H1 (cell line): ENCODE results near the gene CACNA1F. TPM values are rescaled to one million over a fixed set of nuclear protein-coding genes. Genes with fewer than 3 reads are reported as not detected.

Source experiments
- BCL11A ChIP-seq, 2 experiments: IDR thresholded peaks; one replicate each; pipeline ENCODE4 v1.6.1; 2011; ENCODE audit warnings: low read depth in 2 of 2, low read length in 2 of 2, mild to moderate bottlenecking in 2 of 2
- CTBP2 ChIP-seq: IDR thresholded peaks from 2 replicates; pipeline ENCODE4 v1.7.0; 2011; ENCODE audit warnings: borderline replicate concordance, mild to moderate bottlenecking, moderate library complexity, mixed read lengths, low read length; ENCODE audit not compliant: insufficient read depth, insufficient read length
- KDM4A ChIP-seq: IDR thresholded peaks from one replicate; pipeline ENCODE4 v1.7.1; 2012; ENCODE audit warnings: low read depth, mild to moderate bottlenecking, moderate library complexity, low read length, inconsistent platforms; ENCODE audit not compliant: severe bottlenecking
- PHF8 ChIP-seq: fragments of 200-600 bp; sonication (generic); conservative IDR thresholded peaks from 2 replicates; pipeline ENCODE4 v1.7.1; 2012; ENCODE audit warnings: low read depth, mild to moderate bottlenecking, inconsistent platforms, low read length, moderate library complexity
- POLR2AphosphoS5 ChIP-seq: IDR thresholded peaks from 2 replicates; pipeline ENCODE4 v1.6.1; 2011; ENCODE audit warnings: low read depth, low read length
- polyA plus RNA-seq, 7 experiments: library from polyadenylated mRNA; depleted of rRNA in 3 of 7; stranded (reverse) in 5 of 7; unstranded in 2 of 7; fragments of >200 nt in 5 of 7; fragments of 200-250 nt in 2 of 7; gene quantifications; 1 replicate in 5 of 7; 2 replicates in 1 of 7; 4 replicates in 1 of 7; pipeline versions ENCODE4 v1.2.1 to v1.2.3, GENCODE V29; 2011 to 2013; ENCODE audit warnings: missing spikeins in 2 of 7, mixed read lengths in 2 of 7
- total RNA-seq: library from RNA; stranded (reverse); fragmentation: NEBNext Ultra II Directional; extraction: Animal tissue kit (Norgen Biotek cat#: 25700); gene quantifications from 2 replicates; pipeline ENCODE4 v1.2.1, GENCODE V29; 2021
- TF ChIP-seq, protein P1 (sequence below): IDR thresholded peaks from 2 replicates; pipeline ENCODE4 v1.6.1; 2011; ENCODE audit warnings: low read depth, mild to moderate bottlenecking, low read length; ENCODE audit not compliant: insufficient read depth

CACNA1F gene
- total and polyA plus RNA-seq, 2 of the 8 experiments (the other 6 are each of a cell fraction or from before 2014, with no cell fraction given), result 0.59 to 0.84 TPM

DNA sequence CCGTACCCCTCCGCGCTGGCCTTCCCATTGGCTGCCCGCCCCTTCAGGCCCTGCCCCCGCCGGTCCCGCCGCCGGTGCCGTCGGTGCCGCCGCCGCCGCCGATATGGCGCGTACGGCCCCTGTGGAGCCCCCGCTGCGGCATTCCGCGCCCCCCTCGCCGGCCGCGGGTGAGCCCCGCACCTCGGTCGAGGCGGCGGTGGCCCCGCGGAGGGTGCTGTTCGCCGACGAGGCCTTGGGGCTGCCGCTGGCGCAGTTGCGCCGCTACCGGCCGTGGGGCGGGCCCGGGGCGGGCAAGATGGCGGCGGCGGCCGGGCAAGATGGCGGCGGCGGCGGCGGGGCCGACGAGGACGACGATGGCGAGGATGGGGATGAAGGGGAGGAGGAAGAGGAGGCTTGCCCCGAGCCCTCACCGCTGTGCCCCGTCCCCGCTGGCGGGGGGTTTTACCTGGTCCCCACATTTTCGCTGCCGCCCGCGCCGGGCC is 36.7 kb upstream of the CACNA1F start, which contains the start of gene PPP1R3F (continued):
- TF ChIP-seq, protein P1, sequence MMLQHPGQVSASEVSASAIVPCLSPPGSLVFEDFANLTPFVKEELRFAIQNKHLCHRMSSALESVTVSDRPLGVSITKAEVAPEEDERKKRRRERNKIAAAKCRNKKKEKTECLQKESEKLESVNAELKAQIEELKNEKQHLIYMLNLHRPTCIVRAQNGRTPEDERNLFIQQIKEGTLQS, result no peak
- no peak for TF ChIP-seq BCL11A (IDR thresholded peaks at IDR 0.05; ENCODE audit: low read depth in 2 of 2, low read length in 2 of 2)
- peak; percentile 81 for TF ChIP-seq PHF8
- TF ChIP-seq CTBP2, result no peak
- no peak for TF ChIP-seq POLR2AphosphoS5
- peak; percentile 9 for TF ChIP-seq KDM4A
